Inflammatory macrophage treated with lipopolysaccharide for 1 hour (primary cell): ENCODE results near the gene PLPP3.

Source experiments
- DNase-seq, 2 donors: peaks; one replicate each; pipeline ENCODE4 v3.0.0-alpha.2; 2020 to 2022

The PLPP3 gene

GRCh38 chr1:56545711-56546110 is 33.7 kb downstream of the PLPP3 start:
- DNase-seq = no peak

- DNase-seq = no peak
Measured at GRCh38 chr1:56543783-56544612, 35.4 kb downstream of the PLPP3 start.

- DNase-seq = no peak
Measured at GRCh38 chr1:56542651-56543050, 36.7 kb downstream of the PLPP3 start.

GRCh38 chr1:56541408-56541807 is 38.0 kb downstream of the PLPP3 start:
- DNase-seq = no peak

GRCh38 chr1:56540467-56540866 is 38.9 kb downstream of the PLPP3 start:
- no peak for DNase-seq

- DNase-seq = no peak
Measured at GRCh38 chr1:56539520-56539931, 39.8 kb downstream of the PLPP3 start.

GRCh38 chr1:56538532-56538931 is 40.8 kb downstream of the PLPP3 start:
- no peak for DNase-seq

- no peak for DNase-seq
Measured at GRCh38 chr1:56537660-56538059, 41.7 kb downstream of the PLPP3 start.

- no peak for DNase-seq
Measured at GRCh38 chr1:56535939-56536338, 43.4 kb downstream of the PLPP3 start.

- no peak for DNase-seq
Measured at GRCh38 chr1:56535362-56535761, 44.0 kb downstream of the PLPP3 start.

- DNase-seq = no peak
Measured at GRCh38 chr1:56534130-56534651, 45.2 kb downstream of the PLPP3 start.

GRCh38 chr1:56533621-56534020 is 45.7 kb downstream of the PLPP3 start:
- no peak for DNase-seq

- no peak for DNase-seq
Measured at GRCh38 chr1:56533197-56533596, 46.2 kb downstream of the PLPP3 start.

GRCh38 chr1:56532350-56532683 is 47.0 kb downstream of the PLPP3 start:
- no peak for DNase-seq

GRCh38 chr1:56531624-56532349 is 47.6 kb downstream of the PLPP3 start:
- no peak for DNase-seq

GRCh38 chr1:56529801-56530200 is 49.6 kb downstream of the PLPP3 start:
- DNase-seq = no peak

- no peak for DNase-seq
Measured at GRCh38 chr1:56527548-56528302, 51.6 kb downstream of the PLPP3 start.

GRCh38 chr1:56526571-56527174 is 52.7 kb downstream of the PLPP3 start:
- DNase-seq = no peak

GRCh38 chr1:56525489-56526041 is 53.8 kb downstream of the PLPP3 start:
- peak; percentile 86 to 90 for DNase-seq

GRCh38 chr1:56524263-56524662 is 55.1 kb downstream of the PLPP3 start:
- DNase-seq = no peak

- no peak for DNase-seq
Measured at GRCh38 chr1:56522680-56523079, 56.7 kb downstream of the PLPP3 start.

- no peak for DNase-seq
Measured at GRCh38 chr1:56520016-56520601, 59.3 kb downstream of the PLPP3 start.
